Vagina (tissue), 2 donors: Measurements from ENCODE around the gene ANKLE2.

Source experiments
- POLR2A ChIP-seq, 2 donors: fragments of 450-650 bp; IDR thresholded peaks; one replicate each; pipeline ENCODE4 v1.6.1; 2017; ENCODE audit warnings: antibody characterized with exemption in 2 of 2, mild to moderate bottlenecking in 2 of 2, moderate library complexity in 2 of 2
- POLR2AphosphoS5 ChIP-seq, 2 donors: sonication (generic); formaldehyde crosslinking; IDR thresholded peaks; one replicate each; pipeline ENCODE4 v1.9.0; 2017; ENCODE audit warnings: antibody characterized with exemption in 2 of 2, mild to moderate bottlenecking in 2 of 2, low read depth in 1 of 2; ENCODE audit not compliant: insufficient read depth in 1 of 2
- TF ChIP-seq, protein P1 (sequence below), 3 experiments: fragments of 450-650 bp in 2 of 3; fragments of 200-600 bp in 1 of 3; sonication (generic) in 1 of 3; IDR thresholded peaks; one replicate each; pipeline ENCODE4 v1.5.1; 2017 to 2019; ENCODE audit warnings: antibody characterized with exemption in 3 of 3, mild to moderate bottlenecking in 2 of 3, moderate library complexity in 2 of 3

DNA sequence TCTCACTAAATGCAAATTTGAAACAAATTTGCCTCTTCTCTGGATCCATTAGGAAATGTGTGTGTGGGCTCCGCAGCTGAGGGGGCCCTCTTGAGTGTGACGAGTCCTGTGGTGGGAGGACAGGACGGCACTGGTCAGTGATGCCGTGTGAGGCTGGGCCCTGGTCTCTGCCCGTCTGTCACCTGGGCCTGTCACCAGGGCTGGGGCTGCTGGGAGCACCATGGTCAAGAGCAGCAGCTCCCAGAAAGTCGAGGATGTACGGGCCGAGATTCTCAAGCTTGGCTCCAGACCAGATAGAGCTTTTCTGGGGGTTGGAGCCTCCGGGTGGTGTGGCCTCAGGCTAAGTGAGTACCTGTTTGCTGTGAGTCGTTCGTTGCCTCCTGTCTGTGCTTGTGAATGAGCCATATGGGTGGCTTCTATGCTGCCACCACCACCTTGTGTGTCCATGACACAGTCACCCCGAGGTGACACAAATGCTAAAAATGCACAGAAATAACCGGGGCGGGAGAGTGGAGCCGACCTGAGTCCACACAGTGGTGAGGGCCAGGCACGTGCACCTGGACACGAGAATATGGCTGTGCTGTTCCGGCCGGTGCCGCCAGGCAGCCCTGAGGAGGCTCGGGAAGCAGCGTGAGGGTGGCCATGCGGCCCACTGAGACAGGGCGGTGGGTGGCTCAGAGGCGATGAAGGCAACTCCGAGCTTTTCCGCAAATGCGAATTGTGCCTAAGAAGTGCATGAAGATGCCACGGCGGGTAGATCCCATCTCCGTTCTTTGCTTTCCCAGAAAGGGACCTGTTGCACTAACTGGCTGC is 42.3 kb downstream of the ANKLE2 start:
- TF ChIP-seq, protein P1, sequence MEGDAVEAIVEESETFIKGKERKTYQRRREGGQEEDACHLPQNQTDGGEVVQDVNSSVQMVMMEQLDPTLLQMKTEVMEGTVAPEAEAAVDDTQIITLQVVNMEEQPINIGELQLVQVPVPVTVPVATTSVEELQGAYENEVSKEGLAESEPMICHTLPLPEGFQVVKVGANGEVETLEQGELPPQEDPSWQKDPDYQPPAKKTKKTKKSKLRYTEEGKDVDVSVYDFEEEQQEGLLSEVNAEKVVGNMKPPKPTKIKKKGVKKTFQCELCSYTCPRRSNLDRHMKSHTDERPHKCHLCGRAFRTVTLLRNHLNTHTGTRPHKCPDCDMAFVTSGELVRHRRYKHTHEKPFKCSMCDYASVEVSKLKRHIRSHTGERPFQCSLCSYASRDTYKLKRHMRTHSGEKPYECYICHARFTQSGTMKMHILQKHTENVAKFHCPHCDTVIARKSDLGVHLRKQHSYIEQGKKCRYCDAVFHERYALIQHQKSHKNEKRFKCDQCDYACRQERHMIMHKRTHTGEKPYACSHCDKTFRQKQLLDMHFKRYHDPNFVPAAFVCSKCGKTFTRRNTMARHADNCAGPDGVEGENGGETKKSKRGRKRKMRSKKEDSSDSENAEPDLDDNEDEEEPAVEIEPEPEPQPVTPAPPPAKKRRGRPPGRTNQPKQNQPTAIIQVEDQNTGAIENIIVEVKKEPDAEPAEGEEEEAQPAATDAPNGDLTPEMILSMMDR (IDR thresholded peaks at IDR 0.05): no peak
- TF ChIP-seq POLR2A (IDR thresholded peaks at IDR 0.05): no peak
- no peak for TF ChIP-seq POLR2AphosphoS5 (IDR thresholded peaks at IDR 0.05; ENCODE audit: insufficient read depth in 1 of 2, low read depth in 1 of 2)
